ENCODE data around the gene IFNLR1. TPM values are rescaled to one million over a fixed set of nuclear protein-coding genes. Genes with fewer than 3 reads are reported as not detected.
"Not testable (repeated sequence)": the region's sequence is repeated elsewhere in the genome, so short reads cannot be mapped to it uniquely, and the experiment has no call there.

Gene IFNLR1
- 3.7 TPM for total RNA-seq
- long read RNA-seq, full-length matches to known transcripts = 2 of 8 reads
- long read RNA-seq, partial matches to known transcripts = 3 of 8 reads
- long read RNA-seq, other reads (novel, unspliced or antisense) = 3 of 8 reads

DNA sequence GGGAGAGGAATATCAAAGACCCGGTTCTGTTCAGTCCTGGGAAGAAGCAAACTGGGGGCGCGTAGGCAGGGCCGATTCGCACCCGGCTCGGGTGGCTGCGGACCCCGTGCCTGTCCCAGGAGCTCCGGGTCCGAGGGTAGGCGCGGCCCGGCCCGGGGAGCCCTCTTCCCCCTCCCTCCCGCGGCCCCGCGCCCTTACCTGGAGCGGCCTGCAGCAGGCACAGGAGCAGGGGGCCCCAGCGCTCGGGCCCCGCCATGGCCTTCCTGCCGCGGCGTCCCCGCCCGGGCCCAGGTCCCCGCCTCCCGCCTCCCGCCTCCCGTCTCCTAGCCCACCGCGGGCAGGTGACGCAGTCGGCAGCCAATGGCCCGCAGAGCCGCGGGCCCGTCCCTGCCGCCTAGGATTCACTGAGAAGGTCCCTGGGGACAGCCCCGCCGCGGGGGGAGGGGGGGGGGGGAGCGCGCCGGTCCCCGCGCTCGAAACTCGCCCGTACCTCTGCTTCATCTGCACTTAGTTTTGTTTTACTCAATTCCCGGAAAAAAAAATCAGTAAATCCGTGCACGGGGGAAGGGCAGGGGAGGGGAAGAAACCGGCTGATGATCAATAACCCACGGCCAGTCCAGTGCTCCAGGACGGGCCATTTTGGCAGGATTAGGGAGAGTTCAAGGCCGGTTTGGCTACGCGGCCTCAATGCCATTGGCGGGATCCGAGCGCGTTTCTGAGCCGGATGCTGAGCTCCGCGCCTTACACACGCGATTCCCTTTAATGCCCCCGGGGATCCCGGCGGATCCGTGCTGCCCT, at the start of gene IFNLR1:
TSS of gene IFNLR1 (minus strand) at position 297 of the 798 bp plus-strand sequence. CDS start at position 256, 41 bp downstream.
- intact Hi-C loops (cut with micrococcal nuclease) = no loop called here
- ATAC-seq = peak; percentile 92
- peak; percentile 79 for DNase-seq

DNA sequence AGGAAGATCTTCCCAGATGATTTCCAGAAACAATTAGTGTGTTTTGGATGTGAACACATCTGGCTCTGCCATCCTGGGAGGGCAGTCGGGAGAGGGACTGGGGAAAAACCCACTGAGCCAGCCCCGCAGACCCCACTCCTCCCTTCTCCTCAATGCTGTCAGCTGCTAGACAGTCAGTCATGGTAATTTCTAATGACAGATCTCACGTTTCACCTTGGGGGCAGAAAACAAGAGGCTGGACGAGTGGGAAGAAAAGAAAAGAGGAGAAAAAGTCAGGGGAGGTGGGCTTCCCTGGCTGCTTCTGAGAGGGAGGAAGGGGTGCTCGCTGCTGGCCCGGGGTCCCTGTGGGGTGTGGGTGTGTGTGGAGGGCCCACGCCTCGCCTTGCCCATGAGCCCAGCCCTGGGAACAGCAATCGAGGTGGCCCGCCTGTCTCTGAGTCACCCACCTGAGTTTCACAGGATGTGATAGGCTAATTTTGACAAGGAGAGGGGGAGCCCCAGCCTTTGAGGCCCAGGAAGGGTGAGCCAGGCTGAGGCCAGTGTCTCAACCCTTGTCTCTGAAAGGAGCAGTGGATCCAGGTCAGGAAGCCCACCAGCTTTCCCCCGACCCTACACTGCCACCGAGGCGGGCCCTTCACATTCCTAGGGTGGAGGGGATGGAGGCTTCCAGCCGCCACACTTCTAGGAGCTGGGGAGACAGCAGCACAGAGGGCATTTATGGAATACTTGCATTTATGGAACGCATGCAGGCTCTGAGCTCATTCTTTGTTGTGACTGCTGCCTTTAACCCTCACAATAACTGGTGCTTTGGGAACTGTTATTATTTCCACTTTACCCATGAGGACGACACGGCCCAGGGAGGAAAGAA, 49.1 kb upstream of the IFNLR1 start:
- ATAC-seq = peak; percentile 22

DNA sequence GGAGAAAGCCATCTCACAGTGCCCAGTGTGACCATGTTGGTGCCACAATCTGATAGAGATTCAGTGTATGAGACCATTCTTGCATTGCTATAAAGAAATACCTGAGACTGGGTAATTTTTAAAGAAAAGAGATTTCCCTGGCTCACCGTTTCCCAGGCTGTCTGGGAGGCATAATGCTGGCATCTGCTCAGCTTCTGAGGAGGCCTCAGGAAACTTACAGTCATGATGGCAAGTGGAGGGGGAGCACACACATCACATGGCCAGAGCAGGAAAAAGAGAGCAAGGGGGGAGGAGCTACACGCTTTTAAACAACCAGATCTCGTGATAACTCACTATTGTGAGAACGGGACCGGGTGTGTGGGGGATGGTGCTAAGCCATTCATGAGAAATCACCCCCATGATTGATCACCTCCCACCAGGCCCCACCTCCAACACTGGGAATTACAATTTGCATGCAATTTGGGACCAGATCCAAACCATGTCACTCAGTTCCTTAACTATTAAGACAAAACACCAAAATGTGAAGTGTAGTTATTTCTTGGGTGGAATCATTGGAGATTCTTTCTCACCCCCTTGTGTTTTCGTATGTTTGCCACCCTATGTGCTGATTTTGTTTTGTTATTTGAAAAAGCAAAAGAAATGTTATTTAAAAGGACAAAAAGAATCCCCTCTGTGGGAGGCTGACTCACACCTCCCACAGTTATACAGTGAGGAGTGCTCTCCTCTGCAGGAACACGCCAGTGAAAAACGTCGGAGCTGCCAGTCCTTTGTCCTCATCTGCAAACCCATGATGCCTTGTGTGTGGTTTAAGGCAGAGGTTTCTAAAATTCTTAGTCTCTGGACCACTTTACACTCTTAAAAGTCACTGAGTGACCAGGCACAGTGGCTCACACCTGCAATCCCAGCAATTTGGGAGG, 46.9 kb upstream of the IFNLR1 start:
- intact Hi-C loops (cut with micrococcal nuclease) = no loop called here
- ATAC-seq (no peak), DNase-seq (no peak)

More for the DNA sequence above, 49.1 kb upstream of the IFNLR1 start:
- no peak for DNase-seq
- intact Hi-C loops (cut with micrococcal nuclease) = no loop called here

DNA sequence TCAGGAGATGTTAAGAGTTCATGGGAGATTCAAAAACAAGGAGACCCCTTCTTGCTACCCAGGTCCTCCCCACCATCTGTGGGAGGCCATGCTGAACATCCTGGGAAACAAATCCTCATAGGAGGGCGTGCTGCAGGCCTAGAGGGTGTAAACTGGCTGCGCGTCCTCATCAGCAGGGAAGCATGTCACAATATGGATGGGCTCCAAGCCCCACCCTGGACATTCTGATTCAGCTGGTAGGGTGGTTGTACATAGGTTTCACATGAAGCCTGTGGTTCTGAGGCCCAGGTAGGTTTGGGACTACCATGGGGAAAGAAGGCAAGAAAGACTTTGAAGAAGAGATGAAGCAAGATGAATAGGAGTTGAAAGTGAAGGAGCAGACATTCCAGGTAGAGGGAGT, 44.6 kb upstream of the IFNLR1 start:
- no peak for DNase-seq
- intact Hi-C loops (cut with micrococcal nuclease) = no loop called here
- no peak for ATAC-seq

DNA sequence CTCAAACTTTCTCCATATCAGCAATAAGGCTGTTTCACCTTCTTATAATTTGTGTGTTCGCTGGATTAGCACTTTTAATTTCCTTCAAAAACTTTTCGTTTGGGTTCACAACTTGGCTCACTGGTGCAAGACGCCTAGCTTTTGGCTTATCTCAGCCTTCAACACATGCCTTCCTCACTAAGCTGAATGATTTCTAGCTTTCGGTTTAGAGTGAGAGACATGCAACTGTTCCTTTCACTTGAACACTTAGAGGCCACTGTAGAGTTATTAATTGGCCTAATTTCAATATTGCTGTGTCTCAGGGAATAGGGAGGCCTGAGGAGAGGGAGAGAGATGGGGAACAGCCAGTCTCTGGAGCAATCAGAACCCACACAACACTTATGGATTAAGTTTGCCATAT, 41.2 kb upstream of the IFNLR1 start:
- DNase-seq (no peak), ATAC-seq (no peak)
- intact Hi-C loops (cut with micrococcal nuclease) = no loop called here

DNA sequence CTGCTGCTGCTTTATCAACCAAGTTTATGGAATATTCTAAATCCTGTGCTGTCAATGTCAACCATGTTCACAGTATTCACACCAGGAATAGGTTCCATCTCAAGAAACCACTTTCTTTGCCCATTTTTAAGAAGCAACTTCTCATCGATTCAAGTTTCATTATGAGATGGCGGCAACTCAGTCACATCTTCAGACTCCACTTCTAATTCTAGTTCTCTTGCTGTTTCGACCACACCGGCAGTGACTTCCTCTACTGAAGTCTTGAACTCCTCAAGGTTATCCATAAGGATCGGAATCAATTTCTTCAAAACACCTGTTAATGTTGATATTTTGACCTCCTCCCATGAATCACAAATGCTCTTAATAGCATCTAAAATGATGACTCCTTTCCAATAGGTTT, 39.7 kb upstream of the IFNLR1 start:
- ATAC-seq = no peak

DNA sequence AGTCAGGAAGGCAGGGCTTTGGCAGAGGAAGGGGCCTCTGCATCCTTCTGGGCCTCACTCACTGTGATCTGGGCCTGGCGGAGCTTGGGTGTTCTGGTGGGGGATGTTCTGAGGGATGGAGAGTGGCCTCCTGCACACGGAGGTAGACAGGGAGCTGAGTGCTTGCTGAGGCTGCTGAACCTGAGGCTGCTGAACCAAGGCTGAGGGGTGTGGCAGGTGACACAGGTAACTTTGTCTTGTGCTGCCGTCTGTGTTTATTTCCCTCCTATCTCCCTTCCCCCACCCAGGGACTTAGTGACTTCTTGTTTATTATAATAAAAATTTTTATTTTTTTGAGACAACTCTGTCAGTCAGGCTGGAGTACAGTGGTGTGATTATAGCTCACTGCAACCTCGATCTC, 37.7 kb upstream of the IFNLR1 start:
- intact Hi-C loops (cut with micrococcal nuclease) = no loop called here
- DNase-seq (no peak), ATAC-seq (no peak)

More for the DNA sequence above, 39.7 kb upstream of the IFNLR1 start:
- no peak for DNase-seq
- intact Hi-C loops (cut with micrococcal nuclease) = no loop called here

DNA sequence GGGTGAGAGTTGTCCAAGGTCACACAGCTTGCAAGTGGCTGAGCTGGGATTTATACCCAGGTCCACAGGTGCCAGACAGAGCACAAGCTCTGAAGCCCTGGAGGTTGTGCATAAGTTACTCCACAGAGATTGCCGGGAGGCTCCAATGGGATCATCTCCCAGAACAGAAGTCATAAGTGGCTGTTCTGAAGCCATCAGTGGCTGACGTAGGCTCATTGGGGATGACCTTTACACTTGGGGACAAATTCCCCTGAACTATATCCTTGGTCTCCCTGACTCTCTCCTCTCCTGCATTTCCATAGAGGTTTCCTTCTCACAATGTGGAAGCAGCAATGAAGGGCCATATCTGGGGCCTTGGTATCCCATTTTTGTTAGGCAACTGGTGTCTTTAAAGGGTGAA, 37.0 kb upstream of the IFNLR1 start:
- ATAC-seq = no peak
- intact Hi-C loops (cut with micrococcal nuclease) = no loop called here
- no peak for DNase-seq

DNA sequence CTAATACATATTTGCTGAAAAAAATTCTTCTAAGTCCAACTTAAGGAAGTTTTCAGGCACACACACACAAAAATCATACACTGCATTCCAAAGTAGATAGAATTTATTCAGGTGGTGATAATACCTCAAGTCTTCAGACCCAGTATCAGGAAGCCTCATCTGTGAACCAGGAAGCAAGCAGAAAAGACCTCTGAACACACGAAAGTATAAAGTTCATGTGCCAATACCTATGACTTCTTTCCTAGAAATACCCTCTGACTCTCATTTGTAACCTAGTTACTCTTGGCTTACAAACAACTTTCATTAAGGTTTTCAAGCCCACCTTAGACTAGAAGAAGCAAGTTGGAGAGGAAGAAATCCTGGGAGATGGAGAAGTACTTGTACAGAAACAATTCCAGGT, 35.7 kb upstream of the IFNLR1 start:
- ATAC-seq (no peak), DNase-seq (no peak)
- intact Hi-C loops (cut with micrococcal nuclease) = no loop called here

DNA sequence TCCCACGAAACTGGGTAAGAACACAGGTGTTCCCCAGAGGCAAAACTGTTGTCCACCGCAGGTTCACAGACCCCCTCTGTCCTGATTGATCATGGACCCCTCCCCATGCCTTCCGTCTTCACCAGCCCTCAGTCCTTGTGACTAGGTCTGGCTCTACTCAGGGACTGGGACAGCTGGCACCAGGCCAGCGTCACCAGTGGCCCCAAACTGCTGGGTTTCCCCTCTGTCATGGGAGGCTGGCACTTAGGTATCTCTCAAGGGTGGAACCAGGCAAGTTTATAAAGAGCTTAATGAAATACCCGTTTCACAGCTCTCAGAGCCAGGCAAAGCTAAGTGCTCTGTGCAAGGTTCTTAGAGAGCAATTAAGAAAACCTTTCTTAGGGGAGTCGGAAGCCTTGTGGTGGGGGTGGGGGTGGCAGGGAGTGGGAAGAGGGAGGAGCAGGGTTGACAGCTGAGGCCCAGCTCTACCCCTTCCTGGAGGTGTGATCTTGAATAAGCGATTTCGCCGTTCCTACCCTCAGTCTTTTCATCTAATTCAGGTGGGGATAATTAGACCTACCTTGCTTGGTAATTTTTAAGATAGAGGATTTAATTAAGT, 35.0 kb upstream of the IFNLR1 start:
- intact Hi-C loops (cut with micrococcal nuclease) = no loop called here
- no peak for ATAC-seq
- DNase-seq = no peak

DNA sequence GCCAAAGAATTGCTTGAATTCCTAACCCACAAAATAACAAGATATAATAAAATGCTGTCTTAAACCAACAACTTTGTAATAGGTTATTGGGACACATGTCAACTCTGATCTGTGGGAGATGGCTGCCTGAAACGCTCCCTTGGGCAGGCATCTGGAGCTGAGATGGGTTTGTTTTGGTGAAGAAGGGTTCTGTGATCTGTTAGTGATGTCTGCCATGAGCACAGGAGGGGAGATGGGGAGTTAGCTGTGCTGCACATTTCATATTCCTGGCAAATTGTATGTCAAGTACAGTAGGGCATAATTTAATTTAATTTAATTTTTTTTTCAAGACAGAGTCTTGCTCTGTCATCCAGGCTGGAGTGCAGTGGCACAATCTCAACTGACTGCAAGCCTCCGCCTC, 34.2 kb upstream of the IFNLR1 start:
- ATAC-seq (no peak), DNase-seq (no peak)
- intact Hi-C loops (cut with micrococcal nuclease) = no loop called here

DNA sequence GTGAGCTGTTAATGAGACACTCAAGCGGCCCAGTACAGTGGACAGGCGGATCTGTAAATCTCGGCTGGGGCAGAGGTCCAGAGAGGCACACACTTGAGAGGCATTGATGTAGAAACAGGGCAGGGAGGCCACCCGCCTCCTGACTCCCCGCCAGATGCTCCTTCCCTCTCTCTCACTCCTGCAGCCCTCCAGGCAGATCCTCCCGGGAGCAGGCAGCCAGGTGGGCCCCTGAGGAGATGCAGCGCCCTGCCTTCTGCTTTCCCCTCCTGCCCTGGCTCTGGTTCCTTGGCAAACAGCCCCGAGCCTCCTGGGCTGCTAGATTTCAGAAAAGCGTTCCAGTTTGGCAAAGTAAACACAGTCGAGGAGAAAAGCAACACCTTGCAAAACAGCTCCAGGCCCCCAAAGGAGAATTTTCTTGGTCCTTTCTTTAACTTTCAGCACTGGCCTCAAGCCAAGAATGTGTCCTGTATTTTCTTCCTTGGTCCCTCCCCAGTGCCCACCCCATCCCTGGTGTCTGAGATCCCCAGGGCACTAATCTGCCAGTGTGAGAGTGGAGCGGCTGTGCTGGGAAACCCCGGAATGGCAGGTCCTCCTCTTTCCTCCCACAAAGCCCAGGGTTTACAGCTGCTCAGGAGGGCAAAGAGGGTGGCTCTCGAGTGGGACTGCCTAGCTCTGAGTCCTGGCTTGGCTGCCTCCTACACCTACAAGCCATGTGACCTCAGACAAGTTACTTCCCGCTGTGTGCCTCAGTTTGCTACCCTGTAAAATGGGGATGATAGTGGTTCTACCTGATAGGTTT, 29.4 kb upstream of the IFNLR1 start:
- ATAC-seq = no peak
- intact Hi-C loops (cut with micrococcal nuclease) = no loop called here
- no peak for DNase-seq

DNA sequence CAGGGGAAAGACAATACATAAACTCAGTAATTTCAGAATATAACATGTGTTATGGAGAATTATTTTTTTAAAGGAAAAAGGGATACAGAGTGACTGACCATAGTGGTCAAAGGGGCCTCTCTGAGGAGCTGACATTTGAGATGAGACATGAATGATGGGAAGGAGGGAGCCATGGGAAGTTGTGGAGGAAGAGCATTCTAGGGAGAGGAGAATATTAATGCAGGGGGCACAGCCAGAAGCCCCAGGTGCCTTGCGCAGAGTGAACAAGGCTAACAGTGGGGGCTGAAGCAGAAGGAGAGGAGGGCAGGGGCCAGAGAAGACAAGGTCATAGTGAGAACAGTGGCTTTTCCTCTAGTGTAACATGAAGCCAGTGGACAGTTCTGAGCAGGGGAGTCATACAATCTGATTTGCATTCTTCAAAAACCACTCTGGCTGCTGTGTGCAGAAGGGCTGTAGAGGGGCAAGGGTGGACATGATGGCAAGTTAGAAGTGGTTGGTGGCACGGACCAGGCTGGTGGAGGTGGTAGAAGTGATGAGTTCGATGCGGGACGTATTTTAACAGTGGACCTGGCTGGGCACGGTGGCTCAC, 28.2 kb upstream of the IFNLR1 start:
- no peak for ATAC-seq
- intact Hi-C loops (cut with micrococcal nuclease) = no loop called here

DNA sequence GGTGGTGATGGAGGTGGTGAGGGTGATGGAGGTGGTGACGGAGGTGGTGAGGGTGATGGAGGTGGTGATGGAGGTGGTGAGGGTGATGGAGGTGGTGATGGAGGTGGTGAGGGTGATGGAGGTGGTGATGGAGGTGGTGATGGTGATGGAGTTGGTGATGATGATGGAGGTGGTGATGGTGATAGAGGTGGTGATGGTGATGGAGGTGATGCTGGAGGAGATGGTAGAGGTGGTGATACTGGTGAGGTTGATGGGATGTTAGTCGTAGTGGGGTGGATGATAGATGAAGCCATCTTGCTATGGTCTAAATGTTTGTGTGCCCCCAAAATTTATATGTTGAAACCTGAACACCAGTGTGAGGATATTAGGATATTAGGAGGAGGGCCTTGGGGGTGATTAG, 25.3 kb upstream of the IFNLR1 start:
- intact Hi-C loops (cut with micrococcal nuclease) = no loop called here
- no peak for DNase-seq
- no peak for ATAC-seq

More for the DNA sequence above, 28.2 kb upstream of the IFNLR1 start:
- DNase-seq = no peak

DNA sequence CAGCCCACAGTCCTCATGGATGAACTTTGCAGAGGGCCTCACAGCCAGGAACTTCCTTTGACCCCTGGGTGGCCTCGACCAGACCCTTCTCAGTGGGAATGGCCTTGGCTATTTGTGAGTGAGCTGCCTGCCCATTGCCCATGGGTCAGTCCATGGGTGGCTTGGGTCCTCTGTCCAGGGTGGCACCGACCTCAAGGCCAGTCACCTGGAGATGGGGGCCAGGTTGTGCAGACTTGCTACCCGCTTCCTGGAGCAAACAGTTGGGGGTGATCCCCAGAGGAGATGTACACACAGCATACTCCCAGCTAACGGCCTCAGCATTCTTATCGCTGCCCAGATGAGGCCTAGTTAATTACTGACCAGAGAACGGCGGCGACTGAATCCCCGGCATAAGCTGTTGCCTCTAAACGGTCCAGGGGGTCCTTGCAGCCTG, 23.1 kb upstream of the IFNLR1 start:
- DNase-seq = no peak
- ATAC-seq = no peak
- intact Hi-C loops (cut with micrococcal nuclease) = no loop called here

DNA sequence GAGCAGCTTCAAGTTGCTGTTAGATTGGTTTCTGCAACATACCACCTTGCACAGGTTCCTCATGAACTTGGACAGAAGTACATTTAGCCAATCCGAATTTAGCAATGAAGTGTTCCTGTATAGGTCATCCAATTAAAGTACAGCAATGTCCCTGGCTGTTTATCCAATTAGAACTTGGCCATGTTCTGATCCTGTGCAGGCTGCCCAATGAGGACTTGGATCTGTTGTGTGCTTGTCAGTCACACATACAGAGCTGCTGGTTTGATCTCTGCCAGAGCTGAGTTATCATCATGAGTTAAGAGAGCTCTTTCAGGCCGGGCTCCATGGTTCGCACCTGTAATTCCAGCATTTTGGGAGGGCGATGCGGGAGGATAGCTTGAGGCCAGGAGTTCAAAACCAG, 22.0 kb upstream of the IFNLR1 start:
- DNase-seq = no peak
- intact Hi-C loops (cut with micrococcal nuclease) = no loop called here
- ATAC-seq = peak; percentile 58

DNA sequence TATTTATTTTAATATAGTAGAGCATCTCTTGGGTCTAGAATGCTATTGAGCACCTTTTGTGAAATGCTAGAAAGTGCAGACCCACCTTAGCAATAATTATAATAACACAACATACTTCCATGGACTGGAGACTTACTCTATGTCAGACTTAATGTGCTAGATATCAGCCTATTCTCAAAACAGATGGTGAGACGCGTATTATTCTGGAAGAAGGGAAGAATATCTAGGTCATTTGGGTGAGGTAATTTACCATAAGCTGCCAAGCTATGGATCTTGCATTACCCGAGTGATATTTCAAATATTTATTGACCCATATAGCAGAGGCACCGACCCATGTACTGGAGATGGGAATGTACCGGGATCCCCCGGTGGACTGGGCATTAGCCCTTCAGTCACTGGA, 20.6 kb upstream of the IFNLR1 start:
- intact Hi-C loops (cut with micrococcal nuclease) = no loop called here
- ATAC-seq (no peak), DNase-seq (no peak)

DNA sequence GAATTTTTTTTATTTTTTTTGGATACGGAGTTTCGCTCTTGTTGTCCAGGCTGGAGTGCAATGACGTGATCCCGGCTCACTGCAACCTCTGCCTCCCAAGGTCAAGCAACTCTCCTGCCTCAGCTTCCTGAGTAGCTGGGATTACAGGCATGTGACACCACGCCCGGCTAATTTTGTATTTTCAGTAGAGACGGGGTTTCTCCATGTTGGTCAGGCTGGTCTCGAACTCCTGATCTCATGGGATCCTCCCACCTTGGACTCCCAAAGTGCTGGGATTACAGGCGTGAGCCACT, 20.3 kb upstream of the IFNLR1 start:
- DNase-seq; intact Hi-C loops (cut with micrococcal nuclease); ATAC-seq: not testable (repeated sequence)

Measured in left ventricle myocardium superior (tissue), 1 donor.